NT2/D1 (cell line): ENCODE results near the gene FBLN2.

Experiments used
- DNase-seq: peaks from one replicate; pipeline ENCODE4 v3.0.0-alpha.2; 2011; ENCODE audit warnings: low read depth, low spot score
- H3K27me3 ChIP-seq: 2 replicates; pipeline ENCODE4 v1.6.0; 2011; ENCODE audit warnings: mild to moderate bottlenecking; ENCODE audit not compliant: insufficient read length, insufficient read depth
- H3K36me3 ChIP-seq: 2 replicates; pipeline ENCODE4 v1.6.1; 2011; ENCODE audit warnings: mild to moderate bottlenecking, low read length, mixed read lengths; ENCODE audit not compliant: insufficient read depth, insufficient read length
- H3K4me1 ChIP-seq: 2 replicates; pipeline ENCODE4 v1.5.1; 2011; ENCODE audit not compliant: insufficient read depth, insufficient read length
- H3K4me3 ChIP-seq: 2 replicates; pipeline ENCODE4 v1.5.1; 2011; ENCODE audit warnings: low read depth; ENCODE audit not compliant: insufficient read length
- H3K9ac ChIP-seq: 2 replicates; pipeline ENCODE4 v1.6.0; 2011; ENCODE audit warnings: low read depth; ENCODE audit not compliant: insufficient read length
- H3K9me3 ChIP-seq: 2 replicates; pipeline ENCODE4 v1.5.1; 2011; ENCODE audit warnings: mild to moderate bottlenecking, low read length; ENCODE audit not compliant: insufficient read depth
- SUZ12 ChIP-seq: IDR thresholded peaks from 2 replicates; pipeline ENCODE4 v1.6.1; 2011; ENCODE audit not compliant: insufficient read length, insufficient read depth; ENCODE audit errors: extremely low read depth
- YY1 ChIP-seq: IDR thresholded peaks from 2 replicates; pipeline ENCODE4 v1.6.1; 2011; ENCODE audit not compliant: insufficient read length, insufficient read depth
- ZNF274 ChIP-seq: IDR thresholded peaks from 2 replicates; pipeline ENCODE4 v1.6.1; 2011; ENCODE audit warnings: mild to moderate bottlenecking, low read depth, low read length

The FBLN2 gene

DNA sequence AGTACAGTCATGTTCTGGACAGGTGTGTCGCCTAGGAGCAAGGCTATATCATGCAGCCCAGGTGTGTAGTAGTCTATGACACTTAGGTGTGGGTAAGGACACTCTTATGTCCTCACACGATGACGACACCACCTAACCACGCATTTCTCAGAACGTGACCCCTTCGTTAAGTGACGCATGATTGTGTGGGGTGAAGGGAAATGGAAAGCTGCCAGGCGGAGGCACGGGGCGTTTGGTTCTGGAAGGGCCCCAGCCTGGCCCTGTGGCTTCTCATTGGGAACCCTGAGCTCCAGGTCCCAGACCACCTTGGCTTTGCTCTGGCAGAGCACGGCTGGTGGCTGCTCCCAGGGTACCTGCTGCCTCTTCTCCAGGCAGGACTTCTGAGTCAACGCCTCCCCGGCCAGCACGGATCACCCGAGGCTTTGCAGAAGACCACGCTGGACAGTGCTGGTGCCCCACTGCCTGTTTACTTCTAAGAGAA lies 39.3 kb downstream of the FBLN2 start:
- Histone ChIP-seq H3K9ac (no peak overlapping the region), H3K4me1 (peaks cover 7% of the 10 kb centered on the region), H3K4me3 (no peak overlapping the region), H3K36me3 (peaks cover 2% of the 10 kb centered on the region), H3K9me3 (no peaks in the 10 kb centered on the region), H3K27me3 (no peaks in the 10 kb centered on the region)
- TF ChIP-seq SUZ12 = no peak
- TF ChIP-seq YY1 = no peak
- no peak for TF ChIP-seq ZNF274
- no peak for DNase-seq

- Histone ChIP-seq H3K4me3 (no peak overlapping the region), H3K9ac (no peak overlapping the region), H3K27me3 (no peaks in the 10 kb centered on the region), H3K36me3 (peaks cover 2% of the 10 kb centered on the region), H3K9me3 (no peaks in the 10 kb centered on the region), H3K4me1 (peaks cover 8% of the 10 kb centered on the region)
- no peak for DNase-seq
- TF ChIP-seq SUZ12 = no peak
- TF ChIP-seq ZNF274 = no peak
- no peak for TF ChIP-seq YY1
Measured at GRCh38 chr3:13588993-13589392, 40.1 kb downstream of the FBLN2 start.

DNA sequence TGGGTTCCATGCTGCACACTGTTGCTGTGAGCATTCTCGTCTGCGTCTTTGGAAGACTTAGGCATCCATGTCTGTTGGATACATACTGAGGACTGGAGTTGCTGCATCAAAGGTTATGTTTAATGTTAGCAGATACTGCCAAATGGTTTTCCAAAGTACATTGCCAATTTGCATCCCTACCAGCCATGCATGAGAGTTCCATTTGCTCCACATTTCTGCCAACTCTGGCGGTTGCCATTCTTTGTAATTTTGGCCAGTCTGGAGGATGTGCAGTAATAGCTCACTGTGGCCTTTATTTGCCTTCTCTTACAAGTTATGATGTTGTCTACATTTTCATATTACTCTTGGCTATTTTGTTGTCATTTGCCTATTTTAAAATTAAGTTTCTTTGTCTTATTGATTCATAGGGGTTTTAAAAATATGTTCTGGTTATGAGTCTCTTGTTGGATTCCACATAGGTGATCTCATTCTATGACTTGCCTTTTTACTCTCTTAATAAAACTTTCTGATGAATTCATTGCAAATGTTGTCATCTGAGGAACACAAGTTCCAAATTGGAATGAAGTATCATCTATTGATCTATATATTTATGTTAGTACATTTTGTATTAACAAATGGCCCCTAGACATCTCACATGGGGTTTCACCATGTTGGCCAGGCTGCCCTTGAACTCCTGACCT lies 42.1 kb downstream of the FBLN2 start:
- Histone ChIP-seq H3K4me1 (peaks cover 16% of the 10 kb centered on the region), H3K4me3 (no peak overlapping the region), H3K9me3 (no peaks in the 10 kb centered on the region), H3K36me3 (peaks cover 2% of the 10 kb centered on the region), H3K9ac (no peak overlapping the region), H3K27me3 (no peaks in the 10 kb centered on the region)
- TF ChIP-seq ZNF274 = no peak
- TF ChIP-seq YY1 = no peak
- TF ChIP-seq SUZ12 = no peak
- DNase-seq = no peak

GRCh38 chr3:13593615-13594014 lies 44.7 kb downstream of the FBLN2 start:
- H3K9ac ChIP-seq = no peak overlapping the region

GRCh38 chr3:13594146-13594545 lies 45.2 kb downstream of the FBLN2 start:
- Histone ChIP-seq H3K9me3 (no peaks in the 10 kb centered on the region), H3K9ac (no peak overlapping the region), H3K36me3 (peaks cover 2% of the 10 kb centered on the region), H3K4me3 (no peak overlapping the region), H3K27me3 (no peaks in the 10 kb centered on the region), H3K4me1 (peaks cover 13% of the 10 kb centered on the region)
- TF ChIP-seq YY1 (no peak), SUZ12 (no peak), ZNF274 (no peak)
- no peak for DNase-seq

More at GRCh38 chr3:13593615-13594014, 44.7 kb downstream of the FBLN2 start:
- H3K9me3 ChIP-seq = no peaks in the 10 kb centered on the region
- no peak for DNase-seq
- peaks cover 2% of the 10 kb centered on the region for H3K36me3 ChIP-seq
- H3K27me3 ChIP-seq = no peaks in the 10 kb centered on the region
- H3K4me3 ChIP-seq = no peak overlapping the region
- peaks cover 11% of the 10 kb centered on the region for H3K4me1 ChIP-seq
- no peak for TF ChIP-seq YY1
- no peak for TF ChIP-seq SUZ12
- no peak for TF ChIP-seq ZNF274

- H3K27me3 ChIP-seq = no peaks in the 10 kb centered on the region
- H3K36me3 ChIP-seq = peaks cover 2% of the 10 kb centered on the region
- TF ChIP-seq SUZ12 (no peak), YY1 (no peak), ZNF274 (no peak)
- peak overlapping the region; percentile 26 for H3K9ac ChIP-seq
- H3K4me1 ChIP-seq = peaks cover 14% of the 10 kb centered on the region
- no peaks in the 10 kb centered on the region for H3K9me3 ChIP-seq
- no peak overlapping the region for H3K4me3 ChIP-seq
- no peak for DNase-seq
Measured at GRCh38 chr3:13594991-13595421, 46.1 kb downstream of the FBLN2 start.

GRCh38 chr3:13595485-13595884 lies 46.6 kb downstream of the FBLN2 start:
- Histone ChIP-seq H3K9ac (no peak overlapping the region), H3K9me3 (no peaks in the 10 kb centered on the region), H3K4me3 (no peak overlapping the region), H3K4me1 (peaks cover 14% of the 10 kb centered on the region), H3K36me3 (peaks cover 4% of the 10 kb centered on the region), H3K27me3 (no peaks in the 10 kb centered on the region)
- DNase-seq = no peak
- no peak for TF ChIP-seq ZNF274
- TF ChIP-seq SUZ12 = no peak
- TF ChIP-seq YY1 = no peak
